ENCODE measurements around the gene PDE4B.

PDE4B gene

GRCh38 chr1:66226985-66227384 is 434.3 kb downstream of the PDE4B start:
- Histone ChIP-seq H3K4me3 (ENCODE audit: low read depth, low read length) (no peak overlapping the region), H2AFZ (no peak overlapping the region), H3K4me2 (ENCODE audit: low read length) (no peak overlapping the region), H3K9me3 (ENCODE audit: control insufficient read depth, low read length) (no peaks in the 10 kb centered on the region), H3K79me2 (no peaks in the 10 kb centered on the region), H3K4me1 (no peaks in the 10 kb centered on the region), H3K9ac (no peak overlapping the region), H3K27me3 (ENCODE audit: control insufficient read depth, insufficient read depth, low read length) (no peaks in the 10 kb centered on the region), H3K36me3 (ENCODE audit: control insufficient read depth, insufficient read depth, low read length) (no peaks in the 10 kb centered on the region), H3K27ac (no peak overlapping the region)
- TF ChIP-seq, protein P1, sequence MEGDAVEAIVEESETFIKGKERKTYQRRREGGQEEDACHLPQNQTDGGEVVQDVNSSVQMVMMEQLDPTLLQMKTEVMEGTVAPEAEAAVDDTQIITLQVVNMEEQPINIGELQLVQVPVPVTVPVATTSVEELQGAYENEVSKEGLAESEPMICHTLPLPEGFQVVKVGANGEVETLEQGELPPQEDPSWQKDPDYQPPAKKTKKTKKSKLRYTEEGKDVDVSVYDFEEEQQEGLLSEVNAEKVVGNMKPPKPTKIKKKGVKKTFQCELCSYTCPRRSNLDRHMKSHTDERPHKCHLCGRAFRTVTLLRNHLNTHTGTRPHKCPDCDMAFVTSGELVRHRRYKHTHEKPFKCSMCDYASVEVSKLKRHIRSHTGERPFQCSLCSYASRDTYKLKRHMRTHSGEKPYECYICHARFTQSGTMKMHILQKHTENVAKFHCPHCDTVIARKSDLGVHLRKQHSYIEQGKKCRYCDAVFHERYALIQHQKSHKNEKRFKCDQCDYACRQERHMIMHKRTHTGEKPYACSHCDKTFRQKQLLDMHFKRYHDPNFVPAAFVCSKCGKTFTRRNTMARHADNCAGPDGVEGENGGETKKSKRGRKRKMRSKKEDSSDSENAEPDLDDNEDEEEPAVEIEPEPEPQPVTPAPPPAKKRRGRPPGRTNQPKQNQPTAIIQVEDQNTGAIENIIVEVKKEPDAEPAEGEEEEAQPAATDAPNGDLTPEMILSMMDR (IDR thresholded peaks at IDR 0.05) = no peak

GRCh38 chr1:66227966-66228365 is 435.3 kb downstream of the PDE4B start:
- Histone ChIP-seq H2AFZ (no peak overlapping the region), H3K4me3 (ENCODE audit: low read depth, low read length) (no peak overlapping the region), H3K79me2 (no peaks in the 10 kb centered on the region), H3K9me3 (ENCODE audit: control insufficient read depth, low read length) (no peaks in the 10 kb centered on the region), H3K4me2 (ENCODE audit: low read length) (no peak overlapping the region), H3K4me1 (no peaks in the 10 kb centered on the region), H3K9ac (no peak overlapping the region), H3K36me3 (ENCODE audit: control insufficient read depth, insufficient read depth, low read length) (no peaks in the 10 kb centered on the region), H3K27me3 (ENCODE audit: control insufficient read depth, insufficient read depth, low read length) (no peaks in the 10 kb centered on the region), H3K27ac (no peak overlapping the region)
- TF ChIP-seq, protein P1 (IDR thresholded peaks at IDR 0.05) = no peak

- Histone ChIP-seq H3K4me2 (ENCODE audit: low read length) (no peak overlapping the region), H3K4me1 (no peaks in the 10 kb centered on the region), H2AFZ (no peak overlapping the region), H3K9ac (no peak overlapping the region), H3K9me3 (ENCODE audit: control insufficient read depth, low read length) (no peaks in the 10 kb centered on the region), H3K36me3 (ENCODE audit: control insufficient read depth, insufficient read depth, low read length) (no peaks in the 10 kb centered on the region), H3K27ac (no peak overlapping the region), H3K79me2 (no peaks in the 10 kb centered on the region), H3K27me3 (ENCODE audit: control insufficient read depth, insufficient read depth, low read length) (no peaks in the 10 kb centered on the region), H3K4me3 (ENCODE audit: low read depth, low read length) (no peak overlapping the region)
- TF ChIP-seq, protein P1 (IDR thresholded peaks at IDR 0.05) = no peak
Measured at GRCh38 chr1:66231217-66231616, 438.5 kb downstream of the PDE4B start.

- Histone ChIP-seq H3K9me3 (ENCODE audit: control insufficient read depth, low read length) (no peaks in the 10 kb centered on the region), H2AFZ (no peak overlapping the region), H3K27ac (no peak overlapping the region)
Measured at GRCh38 chr1:66231681-66232463, 439.2 kb downstream of the PDE4B start.

More at GRCh38 chr1:66231681-66232463, 439.2 kb downstream of the PDE4B start:
- Histone ChIP-seq H3K9ac (no peak overlapping the region), H3K4me2 (ENCODE audit: low read length) (no peak overlapping the region), H3K4me1 (no peaks in the 10 kb centered on the region), H3K4me3 (ENCODE audit: low read depth, low read length) (no peak overlapping the region), H3K36me3 (ENCODE audit: control insufficient read depth, insufficient read depth, low read length) (no peaks in the 10 kb centered on the region), H3K79me2 (no peaks in the 10 kb centered on the region), H3K27me3 (ENCODE audit: control insufficient read depth, insufficient read depth, low read length) (no peaks in the 10 kb centered on the region)
- TF ChIP-seq, protein P1 (IDR thresholded peaks at IDR 0.05) = no peak

Data from parathyroid adenoma (tissue), 2 donors.